Fibroblast of lung (primary cell): ENCODE measurements around the gene SYNJ1. TPM values are rescaled to one million over a fixed set of nuclear protein-coding genes. Genes with fewer than 3 reads are reported as not detected.

Experiments
- DNase-seq, 2 donors: peaks; one replicate each; pipeline versions ENCODE4 v3.0.0 to v3.0.0-alpha.2; 2010; ENCODE audit warnings: low read depth in 2 of 2
- H2AFZ ChIP-seq: 2 replicates; pipeline ENCODE4 v1.5.1; 2012; ENCODE audit warnings: low read length, control low read depth, inconsistent platforms
- H3K27ac ChIP-seq: 2 replicates; pipeline ENCODE4 v1.5.1; 2011; ENCODE audit warnings: low read length, control low read depth; ENCODE audit not compliant: insufficient read depth
- H3K27me3 ChIP-seq: 2 replicates; pipeline ENCODE4 v1.5.1; 2011; ENCODE audit warnings: mild to moderate bottlenecking, low read length; ENCODE audit not compliant: control insufficient read depth, insufficient read depth
- H3K36me3 ChIP-seq: 2 replicates; pipeline ENCODE4 v1.5.1; 2011; ENCODE audit warnings: low read length; ENCODE audit not compliant: control insufficient read depth, insufficient read depth
- H3K4me1 ChIP-seq: 2 replicates; pipeline ENCODE4 v1.5.1; 2011; ENCODE audit warnings: low read length; ENCODE audit not compliant: control insufficient read depth, insufficient read depth; ENCODE audit errors: extremely low read depth
- H3K4me2 ChIP-seq: 2 replicates; pipeline ENCODE4 v1.5.1; 2011; ENCODE audit warnings: low read length, control low read depth; ENCODE audit not compliant: insufficient read depth; ENCODE audit errors: extremely low read depth
- H3K4me3 ChIP-seq, 4 experiments: fragments of 200-600 bp in 1 of 4; sonication (generic) in 1 of 4; replicated peaks in 1 of 4; 2 replicates each; pipeline ENCODE4 v1.5.1; 2011 to 2016; ENCODE audit warnings: low read length in 4 of 4, low read depth in 3 of 4, mild to moderate bottlenecking in 3 of 4, control low read depth in 2 of 4, inconsistent platforms in 1 of 4, mixed read lengths in 1 of 4; ENCODE audit not compliant: insufficient read depth in 1 of 4; ENCODE audit errors: control extremely low read depth in 1 of 4
- H3K79me2 ChIP-seq: 2 replicates; pipeline ENCODE4 v1.5.1; 2012; ENCODE audit warnings: mild to moderate bottlenecking, low read length, inconsistent platforms; ENCODE audit not compliant: control insufficient read depth, insufficient read depth
- H3K9ac ChIP-seq: 2 replicates; pipeline ENCODE4 v1.5.1; 2011; ENCODE audit warnings: mild to moderate bottlenecking, low read length, control low read depth; ENCODE audit not compliant: insufficient read depth
- H3K9me3 ChIP-seq: 2 replicates; pipeline ENCODE4 v1.5.1; 2012; ENCODE audit warnings: low read depth, low read length; ENCODE audit not compliant: control insufficient read depth, insufficient read depth
- H4K20me1 ChIP-seq: 2 replicates; pipeline ENCODE4 v1.5.1; 2011; ENCODE audit warnings: low read length; ENCODE audit not compliant: control insufficient read depth, insufficient read depth; ENCODE audit errors: extremely low read depth
- CTCF ChIP-seq, 2 donors: IDR thresholded peaks in 1 of 2; conservative IDR thresholded peaks in 1 of 2; 1 replicate in 1 of 2; 2 replicates in 1 of 2; pipeline ENCODE4 v1.5.1; 2011 to 2012; ENCODE audit warnings: low read length in 2 of 2, control low read depth in 1 of 2, inconsistent platforms in 1 of 2, low read depth in 1 of 2, mild to moderate bottlenecking in 1 of 2
- EZH2 ChIP-seq: IDR thresholded peaks from 2 replicates; pipeline ENCODE4 v1.5.1; 2012; ENCODE audit warnings: low read length, control low read depth, mild to moderate bottlenecking; ENCODE audit errors: missing control alignments
- polyA plus RNA-seq, 2 donors: library from polyadenylated mRNA; depleted of rRNA in 1 of 2; stranded (reverse) in 1 of 2; unstranded in 1 of 2; fragments of >200 nt; gene quantifications; 2 replicates each; pipeline ENCODE4 v1.2.1, GENCODE V29; 2011 to 2012; ENCODE audit warnings: missing spikeins in 1 of 2
- total RNA-seq: library from RNA; depleted of rRNA; stranded (reverse); fragments of >200 nt; gene quantifications from 2 replicates; pipeline ENCODE4 v1.2.1, GENCODE V29; 2014

The SYNJ1 gene
- total and polyA plus RNA-seq, 2 donors (not counting 1 experiment from before 2014, with no cell fraction given), result 6.1 to 10.4 TPM

- TF ChIP-seq EZH2 (no peak), CTCF (conservative IDR thresholded peaks at IDR 0.05 in 1 of 2, IDR thresholded peaks at IDR 0.05 in 1 of 2; ENCODE audit: low read depth in 1 of 2, low read length in 2 of 2) (no peak)
- Histone ChIP-seq H3K4me3 (no peak overlapping the region), H3K27me3 (no peaks in the 10 kb centered on the region), H3K79me2 (no peaks in the 10 kb centered on the region), H3K9ac (no peak overlapping the region), H3K4me2 (no peak overlapping the region), H3K4me1 (no peaks in the 10 kb centered on the region), H3K36me3 (no peaks in the 10 kb centered on the region), H2AFZ (no peak overlapping the region), H3K9me3 (no peaks in the 10 kb centered on the region), H3K27ac (no peak overlapping the region), H4K20me1 (no peaks in the 10 kb centered on the region)
- DNase-seq, result no peak
Observed at GRCh38 chr21:32658524-32658923, 69.3 kb downstream of the SYNJ1 start.

GRCh38 chr21:32653326-32653901 is 74.4 kb downstream of the SYNJ1 start:
- TF ChIP-seq CTCF (conservative IDR thresholded peaks at IDR 0.05 in 1 of 2, IDR thresholded peaks at IDR 0.05 in 1 of 2; ENCODE audit: low read depth in 1 of 2, low read length in 2 of 2) (peak; percentile 34 to 59), EZH2 (no peak)
- Histone ChIP-seq H3K4me2 (no peak overlapping the region), H3K27ac (no peak overlapping the region), H3K4me1 (no peaks in the 10 kb centered on the region), H2AFZ (no peak overlapping the region), H3K9ac (no peak overlapping the region), H3K27me3 (no peaks in the 10 kb centered on the region), H3K79me2 (no peaks in the 10 kb centered on the region), H3K9me3 (no peaks in the 10 kb centered on the region), H3K4me3 (no peak overlapping the region), H3K36me3 (no peaks in the 10 kb centered on the region), H4K20me1 (no peaks in the 10 kb centered on the region)
- DNase-seq, result peak in 1 of 2 donors; percentile 19

GRCh38 chr21:32648165-32648564 is 79.6 kb downstream of the SYNJ1 start:
- Histone ChIP-seq H3K9ac (no peak overlapping the region), H2AFZ (no peak overlapping the region), H3K27ac (no peak overlapping the region), H3K27me3 (no peaks in the 10 kb centered on the region), H3K36me3 (no peaks in the 10 kb centered on the region), H3K4me1 (no peaks in the 10 kb centered on the region), H3K4me3 (no peak overlapping the region), H3K4me2 (no peak overlapping the region), H3K9me3 (no peaks in the 10 kb centered on the region), H4K20me1 (no peaks in the 10 kb centered on the region), H3K79me2 (no peaks in the 10 kb centered on the region)
- no peak for DNase-seq
- no peak for TF ChIP-seq CTCF (conservative IDR thresholded peaks at IDR 0.05 in 1 of 2, IDR thresholded peaks at IDR 0.05 in 1 of 2; ENCODE audit: low read depth in 1 of 2, low read length in 2 of 2)
- TF ChIP-seq EZH2, result no peak
